ENCODE data around the gene PDLIM7.
A peak's percentile ranks its signal among the peaks of the same experiment; 100 is the strongest.

Gene PDLIM7

GRCh38 chr5:177523711-177524538 lies 26.5 kb upstream of the PDLIM7 start:
- no peak for DNase-seq

- DNase-seq, result no peak
Observed at GRCh38 chr5:177520916-177521513, 23.6 kb upstream of the PDLIM7 start.

GRCh38 chr5:177520271-177520670 lies 22.9 kb upstream of the PDLIM7 start:
- DNase-seq, result no peak

GRCh38 chr5:177519463-177520235 lies 22.2 kb upstream of the PDLIM7 start:
- DNase-seq, result no peak

GRCh38 chr5:177516601-177517568 lies 19.5 kb upstream of the PDLIM7 start, which contains the start of gene DDX41:
Gene DDX41 (minus strand): TSS chr5:177516961. CDS start chr5:177516945, 16 bp downstream.
- DNase-seq, result peak; percentile 99

GRCh38 chr5:177515580-177515979 lies 18.2 kb upstream of the PDLIM7 start:
- no peak for DNase-seq

GRCh38 chr5:177514541-177514940 lies 17.1 kb upstream of the PDLIM7 start:
- no peak for DNase-seq

GRCh38 chr5:177513500-177513899 lies 16.1 kb upstream of the PDLIM7 start:
- DNase-seq, result no peak

- no peak for DNase-seq
Observed at GRCh38 chr5:177512736-177513380, 15.5 kb upstream of the PDLIM7 start.

- no peak for DNase-seq
Observed at GRCh38 chr5:177511796-177512675, 14.6 kb upstream of the PDLIM7 start.

- DNase-seq, result no peak
Observed at GRCh38 chr5:177511181-177511580, 13.8 kb upstream of the PDLIM7 start.

- no peak for DNase-seq
Observed at GRCh38 chr5:177510567-177511053, 13.2 kb upstream of the PDLIM7 start.

- DNase-seq, result no peak
Observed at GRCh38 chr5:177509991-177510566, 12.7 kb upstream of the PDLIM7 start.

- DNase-seq, result no peak
Observed at GRCh38 chr5:177509381-177509951, 12.1 kb upstream of the PDLIM7 start, which contains the start of gene DOK3. Gene DOK3 (minus strand): TSS chr5:177509826. CDS start chr5:177509540, 286 bp downstream.

GRCh38 chr5:177508837-177509236 lies 11.4 kb upstream of the PDLIM7 start:
- DNase-seq, result no peak

- no peak for DNase-seq
Observed at GRCh38 chr5:177508221-177508611, 10.8 kb upstream of the PDLIM7 start.

GRCh38 chr5:177507596-177508220 lies 10.3 kb upstream of the PDLIM7 start:
- DNase-seq, result no peak

- DNase-seq, result no peak
Observed at GRCh38 chr5:177507165-177507564, 9.8 kb upstream of the PDLIM7 start.

GRCh38 chr5:177505075-177505474 lies 7.7 kb upstream of the PDLIM7 start:
- DNase-seq, result no peak

Data from fibroblast of upper back skin (primary cell).